ENCODE results near the gene CACNA1H. TPM values are rescaled to one million over a fixed set of nuclear protein-coding genes. Genes with fewer than 3 reads are reported as not detected.

Gene CACNA1H
- total and polyA plus RNA-seq, 7 donors: 1.8 to 5.9 (median 2.3) TPM

GRCh38 chr16:1158456-1159324, 5.8 kb downstream of the CACNA1H start:
- intact Hi-C loops (cut with DNase I): no loop called here
- Histone ChIP-seq H3K4me1 (peaks cover 11% of the 10 kb centered on the region), H3K27me3 (ENCODE audit: insufficient read depth in 3 of 3, low read length in 2 of 3) (peaks cover 0 to 87% (median 23%) of the 10 kb centered on the region in 3 donors), H3K9me3 (no peaks in the 10 kb centered on the region), H3K27ac (peak overlapping the region; percentile 63), H3K4me3 (no peak overlapping the region), H3K36me3 (ENCODE audit: insufficient read depth in 1 of 2, low read depth in 1 of 2) (no peaks in the 10 kb centered on the region)
- WGBS, 3 donors: 21 to 39% (median 24%) methylated on average over 47 to 65 of the region's 65 CpGs
- no peak for ATAC-seq
- DNase-seq: peak; percentile 64 to 81
- TF ChIP-seq CTCF (IDR thresholded peaks at IDR 0.05): no peak

GRCh38 chr16:1159325-1159972, 6.5 kb downstream of the CACNA1H start:
- no peak for DNase-seq
- H3K4me1 ChIP-seq: peaks cover 11% of the 10 kb centered on the region
- H3K36me3 ChIP-seq (ENCODE audit: insufficient read depth in 1 of 2, low read depth in 1 of 2): no peaks in the 10 kb centered on the region
- H3K27me3 ChIP-seq (ENCODE audit: insufficient read depth in 3 of 3, low read length in 2 of 3): peaks cover 0 to 87% (median 17%) of the 10 kb centered on the region in 3 donors
- WGBS, 3 donors: 21 to 42% (median 29%) methylated on average over 22 to 28 of the region's 28 CpGs
- H3K9me3 ChIP-seq: no peaks in the 10 kb centered on the region
- TF ChIP-seq CTCF (IDR thresholded peaks at IDR 0.05): no peak
- H3K4me3 ChIP-seq: peak overlapping the region; percentile 1
- H3K27ac ChIP-seq: no peak overlapping the region
- peak in 1 of 4 donors; percentile 8 for ATAC-seq
- intact Hi-C loops (cut with DNase I): no loop called here

- intact Hi-C loops (cut with DNase I): no loop called here
- no peaks in the 10 kb centered on the region for H3K9me3 ChIP-seq
- H3K36me3 ChIP-seq (ENCODE audit: insufficient read depth in 1 of 2, low read depth in 1 of 2): no peaks in the 10 kb centered on the region
- peaks cover 11% of the 10 kb centered on the region for H3K4me1 ChIP-seq
- 20 to 32% (median 22%) methylated on average over 47 to 56 of the region's 56 CpGs for WGBS, 3 donors
- peak overlapping the region; percentile 1 for H3K4me3 ChIP-seq
- TF ChIP-seq CTCF (IDR thresholded peaks at IDR 0.05): no peak
- DNase-seq (peak; percentile 54 to 77), ATAC-seq (peak; percentile 77 to 88 (median 86))
- no peak overlapping the region for H3K27ac ChIP-seq
- peaks cover 0 to 85% (median 18%) of the 10 kb centered on the region in 3 donors for H3K27me3 ChIP-seq (ENCODE audit: insufficient read depth in 3 of 3, low read length in 2 of 3)
These were observed 7.3 kb downstream of the CACNA1H start for GRCh38 chr16:1159973-1160772.

- no peak for TF ChIP-seq CTCF (IDR thresholded peaks at IDR 0.05)
- DNase-seq (no peak), ATAC-seq (no peak)
- H3K4me1 ChIP-seq: peaks cover 11% of the 10 kb centered on the region
- no peaks in the 10 kb centered on the region for H3K9me3 ChIP-seq
- peak overlapping the region; percentile 1 for H3K4me3 ChIP-seq
- intact Hi-C loops (cut with DNase I): no loop called here
- H3K36me3 ChIP-seq (ENCODE audit: insufficient read depth in 1 of 2, low read depth in 1 of 2): no peaks in the 10 kb centered on the region
- WGBS, 3 donors: 58 to 63% (median 61%) methylated on average over 26 to 34 of the region's 34 CpGs
- peaks cover 0 to 85% (median 15%) of the 10 kb centered on the region in 3 donors for H3K27me3 ChIP-seq (ENCODE audit: insufficient read depth in 3 of 3, low read length in 2 of 3)
- no peak overlapping the region for H3K27ac ChIP-seq
These were observed 8.0 kb downstream of the CACNA1H start for GRCh38 chr16:1160773-1161348.
